SU-DHL-6 (cell line): ENCODE data around the gene HS6ST2.

ENCODE experiments used
- EZH2phosphoT487 ChIP-seq: fragments of 200-600 bp; sonication (generic), shearing (Covaris generic); conservative IDR thresholded peaks from 2 replicates; pipeline ENCODE4 v1.6.1; 2018; ENCODE audit warnings: mild to moderate bottlenecking, antibody characterized with exemption, low read length, moderate library complexity, mixed read lengths
- TF ChIP-seq, protein P1 (sequence below): fragments of 200-600 bp; sonication (generic); IDR thresholded peaks from one replicate; pipeline ENCODE4 v1.5.1; 2017; ENCODE audit warnings: antibody characterized with exemption, mild to moderate bottlenecking, low read length, moderate library complexity; ENCODE audit not compliant: insufficient read depth, poor library complexity, severe bottlenecking

DNA sequence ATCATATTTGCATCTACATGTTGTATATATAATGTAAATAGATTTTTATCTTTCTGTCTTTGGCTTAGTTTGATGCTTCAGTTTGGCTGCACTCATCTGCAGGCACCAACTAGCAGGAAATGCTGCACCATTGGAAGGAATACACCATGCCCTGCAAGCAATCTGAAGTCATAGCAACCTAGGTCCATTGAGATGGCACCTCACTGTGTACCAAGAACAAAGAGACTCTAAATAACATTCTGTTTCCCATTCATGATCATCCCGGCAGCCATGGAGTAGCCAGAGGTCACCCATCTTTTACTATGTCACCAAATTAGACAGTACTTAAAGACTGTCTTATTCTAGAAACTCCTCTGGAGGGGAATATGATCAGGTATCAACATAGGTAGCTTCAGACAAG, 40.8 kb upstream of the HS6ST2 start:
- TF ChIP-seq, protein P1, sequence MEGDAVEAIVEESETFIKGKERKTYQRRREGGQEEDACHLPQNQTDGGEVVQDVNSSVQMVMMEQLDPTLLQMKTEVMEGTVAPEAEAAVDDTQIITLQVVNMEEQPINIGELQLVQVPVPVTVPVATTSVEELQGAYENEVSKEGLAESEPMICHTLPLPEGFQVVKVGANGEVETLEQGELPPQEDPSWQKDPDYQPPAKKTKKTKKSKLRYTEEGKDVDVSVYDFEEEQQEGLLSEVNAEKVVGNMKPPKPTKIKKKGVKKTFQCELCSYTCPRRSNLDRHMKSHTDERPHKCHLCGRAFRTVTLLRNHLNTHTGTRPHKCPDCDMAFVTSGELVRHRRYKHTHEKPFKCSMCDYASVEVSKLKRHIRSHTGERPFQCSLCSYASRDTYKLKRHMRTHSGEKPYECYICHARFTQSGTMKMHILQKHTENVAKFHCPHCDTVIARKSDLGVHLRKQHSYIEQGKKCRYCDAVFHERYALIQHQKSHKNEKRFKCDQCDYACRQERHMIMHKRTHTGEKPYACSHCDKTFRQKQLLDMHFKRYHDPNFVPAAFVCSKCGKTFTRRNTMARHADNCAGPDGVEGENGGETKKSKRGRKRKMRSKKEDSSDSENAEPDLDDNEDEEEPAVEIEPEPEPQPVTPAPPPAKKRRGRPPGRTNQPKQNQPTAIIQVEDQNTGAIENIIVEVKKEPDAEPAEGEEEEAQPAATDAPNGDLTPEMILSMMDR, result no peak
- no peak for TF ChIP-seq EZH2phosphoT487
